ENCODE measurements around the gene MMAB.

GRCh38 chr12:109605599-109606228 lies 32.4 kb upstream of the MMAB start:
- TF ChIP-seq BHLHE40 (IDR thresholded peaks at IDR 0.05; ENCODE audit: borderline replicate concordance) (no peak), FOXM1 (IDR thresholded peaks at IDR 0.05; ENCODE audit: borderline replicate concordance) (no peak), ARNT (IDR thresholded peaks at IDR 0.05) (no peak), SUZ12 (IDR thresholded peaks at IDR 0.05) (no peak)
